SK-N-SH (cell line): ENCODE results near the gene TMEM80. TPM values are rescaled to one million over a fixed set of nuclear protein-coding genes. Genes with fewer than 3 reads are reported as not detected.

Experiments
- CTCF ChIA-PET: fragments of 300-600, 350-600 bp; formaldehyde crosslinking; extraction: SDS; loops from one replicate; lab custom pipeline; 2021; lab: Yijun Ruan, JAX
- POLR2A ChIA-PET: fragments of 350-600 bp; sonication (Branson Sonifier 250); formaldehyde crosslinking; extraction: SDS; loops from one replicate; lab custom pipeline; 2020; ENCODE audit warnings: antibody characterized with exemption, inconsistent platforms; lab: Yijun Ruan, JAX
- DNase-seq: peaks from one replicate; pipeline ENCODE4 v3.0.0; 2012
- H2AFZ ChIP-seq: fragments of 200-600 bp; sonication (generic); 2 replicates; pipeline ENCODE4 v1.8.1; 2016; ENCODE audit warnings: antibody characterized with exemption, mild to moderate bottlenecking, low read depth
- H3F3A ChIP-seq: fragments of 200-600 bp; sonication (generic); replicated peaks from 2 replicates; pipeline ENCODE3; 2016; ENCODE audit warnings: antibody characterized with exemption, mild to moderate bottlenecking; ENCODE audit not compliant: insufficient read depth
- H3K27ac ChIP-seq, 2 experiments: fragments of 200-500 bp in 1 of 2; fragments of 200-600 bp in 1 of 2; sonication (Bioruptor generic) in 1 of 2; sonication (generic), shearing (Covaris generic) in 1 of 2; 2 replicates each; pipeline versions ENCODE4 v1.5.1 to v1.6.1; 2014 to 2016; ENCODE audit warnings: low read depth in 2 of 2, inconsistent platforms in 1 of 2, low read length in 1 of 2, mild to moderate bottlenecking in 1 of 2, mixed read lengths in 1 of 2
- H3K27me3 ChIP-seq: fragments of 200-600 bp; sonication (generic), shearing (Covaris generic); 2 replicates; pipeline ENCODE4 v1.6.1; 2016; ENCODE audit warnings: mixed run types; ENCODE audit not compliant: insufficient read depth
- H3K36me3 ChIP-seq, 2 experiments: fragments of 200-500 bp in 1 of 2; fragments of 200-600 bp in 1 of 2; sonication (Bioruptor generic) in 1 of 2; sonication (generic) in 1 of 2; replicated peaks in 1 of 2; 2 replicates each; pipeline versions ENCODE3 to v1.5.1; 2014 to 2016; ENCODE audit warnings: low read length in 1 of 2, mild to moderate bottlenecking in 1 of 2; ENCODE audit not compliant: insufficient read depth in 2 of 2, control insufficient read depth in 1 of 2
- H3K4me1 ChIP-seq, 2 experiments: fragments of 200-500 bp in 1 of 2; fragments of 200-600 bp in 1 of 2; sonication (Bioruptor generic) in 1 of 2; sonication (generic), shearing (Covaris generic) in 1 of 2; 2 replicates each; pipeline versions ENCODE4 v1.5.1 to v1.6.1; 2014 to 2016; ENCODE audit warnings: low read depth in 1 of 2, low read length in 1 of 2, mixed run types in 1 of 2; ENCODE audit not compliant: insufficient read depth in 2 of 2, control insufficient read depth in 1 of 2
- H3K4me2 ChIP-seq: fragments of 200-600 bp; sonication (generic), shearing (Covaris generic); 2 replicates; pipeline ENCODE4 v1.6.1; 2017; ENCODE audit warnings: mixed run types
- H3K4me3 ChIP-seq, 2 experiments: fragments of 200-500 bp in 1 of 2; fragments of 200-600 bp in 1 of 2; sonication (Bioruptor generic) in 1 of 2; sonication (generic), shearing (Covaris generic) in 1 of 2; 2 replicates each; pipeline versions ENCODE4 v1.5.1 to v1.8.1; 2014 to 2016; ENCODE audit warnings: low read depth in 2 of 2, inconsistent platforms in 1 of 2, low read length in 1 of 2, mild to moderate bottlenecking in 1 of 2, mixed read lengths in 1 of 2, moderate library complexity in 1 of 2
- H3K79me2 ChIP-seq: fragments of 200-600 bp; sonication (generic); 2 replicates; pipeline ENCODE4 v1.8.1; 2017; ENCODE audit warnings: mild to moderate bottlenecking; ENCODE audit not compliant: insufficient read depth
- H3K9ac ChIP-seq: fragments of 200-600 bp; sonication (generic); 2 replicates; pipeline ENCODE4 v1.6.1; 2017; ENCODE audit warnings: mixed run types
- H3K9me2 ChIP-seq: fragments of 200-600 bp; sonication (generic); 2 replicates; pipeline ENCODE4 v1.6.1; 2017; ENCODE audit warnings: mixed run types
- H3K9me3 ChIP-seq: fragments of 200-600 bp; sonication (generic); 2 replicates; pipeline ENCODE4 v1.6.1; 2017; ENCODE audit warnings: mixed run types, mild to moderate bottlenecking, moderate library complexity
- H4K20me1 ChIP-seq: fragments of 200-600 bp; sonication (generic); 2 replicates; pipeline ENCODE4 v1.6.1; 2017; ENCODE audit warnings: mild to moderate bottlenecking, mixed run types; ENCODE audit not compliant: insufficient read depth
- CTCF ChIP-seq: fragments of 200-600 bp; sonication (generic); IDR thresholded peaks from 2 replicates; pipeline ENCODE4 v1.6.1; 2017; ENCODE audit warnings: antibody characterized with exemption, mild to moderate bottlenecking, moderate library complexity
- ELF1 ChIP-seq: IDR thresholded peaks from 2 replicates; pipeline ENCODE4 v1.4.0; 2012
- EZH2phosphoT487 ChIP-seq: fragments of 200-600 bp; sonication (generic); IDR thresholded peaks from 2 replicates; pipeline ENCODE4 v1.6.1; 2017; ENCODE audit warnings: low read depth, mixed run types, mild to moderate bottlenecking, antibody characterized with exemption, moderate library complexity, borderline replicate concordance
- GATA2 ChIP-seq: sonication (generic); formaldehyde crosslinking; IDR thresholded peaks from 2 replicates; pipeline ENCODE4 v1.5.0; 2020; ENCODE audit warnings: mild to moderate bottlenecking, missing genetic modification reagents
- IRF3 ChIP-seq: fragments of 150-350 bp; IDR thresholded peaks from 2 replicates; pipeline ENCODE4 v1.6.1; 2016; ENCODE audit warnings: mild to moderate bottlenecking, low read depth, low read length
- JUND ChIP-seq: IDR thresholded peaks from 2 replicates; pipeline ENCODE4 v1.4.0; 2012
- PBX3 ChIP-seq: IDR thresholded peaks from 2 replicates; pipeline ENCODE4; 2012
- POLR2AphosphoS5 ChIP-seq: IDR thresholded peaks from 2 replicates; pipeline ENCODE4 v1.6.1; 2012; ENCODE audit warnings: low read depth, low read length
- RAD21 ChIP-seq: IDR thresholded peaks from 2 replicates; pipeline ENCODE4 v1.6.1; 2012; ENCODE audit warnings: mild to moderate bottlenecking, low read length
- RCOR1 ChIP-seq: fragments of 150-350 bp; IDR thresholded peaks from 2 replicates; pipeline ENCODE4 v1.6.1; 2017; ENCODE audit warnings: antibody characterized with exemption, low read length
- REST ChIP-seq: IDR thresholded peaks from 2 replicates; pipeline ENCODE4 v1.6.1; 2012; ENCODE audit warnings: mild to moderate bottlenecking, low read depth, low read length, moderate library complexity
- TAF1 ChIP-seq: IDR thresholded peaks from 2 replicates; pipeline ENCODE4 v1.6.1; 2012; ENCODE audit warnings: low read depth, mild to moderate bottlenecking, low read length, moderate library complexity, borderline replicate concordance
- TEAD4 ChIP-seq: IDR thresholded peaks from 2 replicates; pipeline ENCODE4 v1.4.0; 2012; ENCODE audit warnings: mild to moderate bottlenecking, borderline replicate concordance; ENCODE audit not compliant: insufficient read depth
- YY1 ChIP-seq: IDR thresholded peaks from 2 replicates; pipeline ENCODE4 v1.4.0; 2012; ENCODE audit warnings: low read depth, mild to moderate bottlenecking
- WGBS: methylation state at CpG from one replicate; pipeline ENCODE4 v1.1.6; 2017; ENCODE audit warnings: low lambda C conversion rate; 5-methylcytosine and 5-hydroxymethylcytosine counted together
- polyA plus RNA-seq, 3 experiments: library from polyadenylated mRNA; depleted of rRNA; stranded (reverse); fragments of >200 nt; gene quantifications; 2 replicates each; pipeline ENCODE4 v1.2.3, GENCODE V29; 2012

TMEM80 gene
- polyA plus RNA-seq, 1 of the 3 experiments (the other 2 are of a cell fraction): 40.4 TPM

GRCh38 chr11:665062-665703 lies 30.4 kb upstream of the TMEM80 start:
- Histone ChIP-seq H3K27ac (no peak overlapping the region), H3K27me3 (no peaks in the 10 kb centered on the region), H3F3A (no peaks in the 10 kb centered on the region), H3K4me1 (no peaks in the 10 kb centered on the region), H3K4me3 (no peak overlapping the region), H3K9me2 (no peaks in the 10 kb centered on the region), H3K9me3 (no peaks in the 10 kb centered on the region), H3K4me2 (no peak overlapping the region), H3K79me2 (no peaks in the 10 kb centered on the region), H3K36me3 (peaks cover 3 to 17% of the 10 kb centered on the region in 2 experiments)
- POLR2A ChIA-PET: no interaction called here
- TF ChIP-seq POLR2AphosphoS5: no peak
- no peak for TF ChIP-seq RAD21
- TF ChIP-seq IRF3: no peak
- no peak for TF ChIP-seq YY1
- TF ChIP-seq TAF1: no peak
- TF ChIP-seq PBX3: no peak
- TF ChIP-seq ELF1: no peak
- TF ChIP-seq EZH2phosphoT487: no peak
- TF ChIP-seq, all 33 proteins: peak for 0
- DNase-seq: no peak
- Histone ChIP-seq H2AFZ (no peak overlapping the region), H4K20me1 (0 out of 2 replicates have a peak, but pooled peaks cover 4% of the 10 kb centered on the region), H3K9ac (no peak overlapping the region)
- CTCF ChIA-PET: interaction anchor here (0.8 to 13.1 kb wide), 2 partner anchors 11 to 60 kb away, joined by 3 to 150 read pairs; no protein-coding TSS in a partner anchor
- 93% methylated on average over 12 of the region's 15 CpGs for WGBS

- no peak for DNase-seq
- Histone ChIP-seq H4K20me1 (0 out of 2 replicates have a peak, but pooled peaks cover 4% of the 10 kb centered on the region), H3K9me3 (no peaks in the 10 kb centered on the region), H3K4me1 (no peaks in the 10 kb centered on the region), H3K4me2 (no peak overlapping the region), H3K36me3 (peaks cover 3 to 11% of the 10 kb centered on the region in 2 experiments), H3K79me2 (no peaks in the 10 kb centered on the region), H3K27me3 (no peaks in the 10 kb centered on the region), H3K9me2 (no peaks in the 10 kb centered on the region), H3F3A (no peaks in the 10 kb centered on the region), H3K27ac (no peak overlapping the region), H3K9ac (no peak overlapping the region), H2AFZ (no peak overlapping the region), H3K4me3 (no peak overlapping the region)
- ChIA-PET CTCF (interaction anchor here (0.8 to 13.1 kb wide), 2 partner anchors 10 to 59 kb away, joined by 3 to 150 read pairs; no protein-coding TSS in a partner anchor), POLR2A (no interaction called here)
- TF ChIP-seq CTCF: no peak
- TF ChIP-seq REST: no peak
- no peak for TF ChIP-seq TEAD4
- TF ChIP-seq GATA2 (CRISPR knock-in tag): no peak
- TF ChIP-seq RCOR1: no peak
- TF ChIP-seq YY1: no peak
- no peak for TF ChIP-seq JUND
- 93% methylated on average over 11 of the region's 11 CpGs for WGBS
Observed at GRCh38 chr11:665704-666281, 29.8 kb upstream of the TMEM80 start.
